CD8-positive, alpha-beta memory T cell (primary cell): ENCODE data around the gene MFAP3L. TPM values are rescaled to one million over a fixed set of nuclear protein-coding genes. Genes with fewer than 3 reads are reported as not detected.

Source experiments
- polyA plus RNA-seq: library from polyadenylated mRNA; unstranded; fragments of 300-500 nt; fragmentation: Illumina TruSeq; gene quantifications from one replicate; pipeline ENCODE4 v1.2.3, GENCODE V29; 2021
- total RNA-seq, 2 experiments: library from RNA; stranded (reverse); gene quantifications; one replicate each; pipeline ENCODE4 v1.2.3, GENCODE V29; 2021

The MFAP3L gene
- total and polyA plus RNA-seq, 3 experiments from 2014 or later = 0.10 to 3.3 (median 3.0) TPM

Other genes with a start within 250 kb of the MFAP3L start
- gene AADAT, start 63.6 kb upstream of the MFAP3L start, total RNA-seq = not detected
- gene AADAT, start 63.6 kb upstream of the MFAP3L start, polyA plus RNA-seq = not detected